Measurements from ENCODE around the gene PUM1.
"Not testable (repeated sequence)": the region's sequence is repeated elsewhere in the genome, so short reads cannot be mapped to it uniquely, and the experiment has no call there.

PUM1 gene

DNA sequence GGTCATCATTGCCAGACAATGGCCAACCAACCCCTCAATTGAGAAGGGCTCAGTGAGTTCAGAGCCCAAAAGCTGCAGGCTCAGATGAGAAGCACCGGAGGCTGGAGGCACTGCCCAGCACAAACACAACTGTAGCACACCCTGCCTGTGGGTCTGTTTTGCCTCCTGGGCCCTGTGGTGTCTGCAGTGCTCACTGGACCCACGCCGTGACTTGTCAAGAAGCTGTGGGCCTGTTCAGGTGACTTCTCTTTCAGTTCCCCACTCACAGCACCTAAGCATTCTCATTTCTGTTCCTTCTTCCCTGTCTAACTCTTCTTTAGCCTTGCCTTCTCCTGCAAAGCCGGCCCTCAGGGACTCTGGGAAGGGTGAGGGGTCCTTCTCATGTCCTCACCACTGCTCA is 129.8 kb downstream of the PUM1 start:
- H3K27ac Mint-ChIP-seq; H3K9me3 Mint-ChIP-seq; H3K27me3 Mint-ChIP-seq (ENCODE audit: low read depth); H3K4me3 Mint-ChIP-seq; H3K4me1 Mint-ChIP-seq (ENCODE audit: low read depth): not testable (repeated sequence)
- H3K36me3 Mint-ChIP-seq (ENCODE audit: low read depth): peaks cover 49% of the 10 kb centered on the region

DNA sequence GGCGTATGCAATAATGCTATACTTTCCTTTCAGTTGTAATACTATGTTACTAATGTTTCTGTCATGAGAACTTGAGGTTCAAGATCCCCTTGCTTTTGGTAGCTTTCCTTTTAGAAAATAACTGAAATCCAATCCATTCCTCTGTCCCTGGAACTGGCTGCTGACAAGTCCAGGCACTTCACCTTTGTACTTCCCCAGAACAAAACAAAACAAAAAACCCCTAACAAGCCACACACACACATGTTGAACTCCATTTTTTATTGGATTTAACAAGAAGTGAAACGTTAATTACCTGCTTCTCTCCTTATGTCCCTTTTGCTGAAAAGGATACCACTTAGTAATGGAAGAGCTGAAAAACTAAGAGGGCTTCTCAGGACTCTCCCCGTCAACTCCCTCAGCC is 130.9 kb downstream of the PUM1 start:
- Mint-ChIP-seq H3K4me3 (no peak overlapping the region), H3K4me1 (ENCODE audit: low read depth) (peaks cover 8% of the 10 kb centered on the region), H3K27me3 (ENCODE audit: low read depth) (no peaks in the 10 kb centered on the region), H3K9me3 (no peaks in the 10 kb centered on the region), H3K27ac (no peak overlapping the region), H3K36me3 (ENCODE audit: low read depth) (peaks cover 46% of the 10 kb centered on the region)

DNA sequence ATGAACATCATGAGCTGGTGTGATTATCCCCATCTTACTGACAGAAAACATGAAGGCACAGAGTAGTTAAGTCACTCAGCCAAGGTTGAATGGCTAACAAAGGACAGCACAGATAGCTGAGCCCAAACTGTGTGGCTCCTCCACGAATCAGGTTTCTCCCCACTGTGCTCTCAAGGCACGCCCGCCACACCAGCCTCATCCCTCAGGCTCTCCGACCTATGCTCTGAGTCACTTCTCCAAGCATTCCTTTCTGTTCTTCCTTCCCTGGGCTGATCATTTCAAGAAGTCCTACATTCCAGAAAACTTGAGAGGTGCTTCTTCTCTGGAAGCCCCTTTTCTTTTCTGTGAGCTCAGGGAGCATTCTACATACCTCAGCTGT is 131.7 kb downstream of the PUM1 start:
- Mint-ChIP-seq H3K36me3 (ENCODE audit: low read depth) (peaks cover 38% of the 10 kb centered on the region), H3K27ac (no peak overlapping the region), H3K4me3 (no peak overlapping the region)

DNA sequence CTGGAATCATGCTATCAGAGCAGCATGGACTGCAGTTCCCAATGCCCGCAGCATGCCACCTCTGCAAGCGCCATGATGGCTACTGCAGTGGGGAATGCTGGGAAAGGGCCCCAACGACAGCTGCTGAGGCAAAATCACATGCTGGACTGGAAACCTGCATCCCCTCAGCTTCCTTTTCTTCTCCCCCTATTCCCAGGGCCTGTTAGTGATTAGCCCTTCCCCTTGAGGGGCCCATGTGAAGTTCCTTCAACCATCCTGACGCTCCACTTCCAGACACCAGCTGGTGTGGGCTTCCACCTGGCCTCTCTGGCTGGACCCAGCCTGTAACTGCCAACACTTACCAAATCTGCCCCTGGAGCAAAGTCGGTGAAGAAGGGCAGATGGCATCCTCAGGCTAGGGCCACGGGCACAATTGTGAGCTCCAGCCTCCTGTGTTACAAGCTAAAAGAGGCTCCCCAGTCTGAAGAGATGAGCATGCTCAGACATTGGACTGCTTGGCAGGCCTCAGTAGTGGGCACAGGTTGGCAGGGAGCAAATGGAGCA is 134.8 kb downstream of the PUM1 start:
- H3K4me1 Mint-ChIP-seq (ENCODE audit: low read depth): peaks cover 8% of the 10 kb centered on the region
- H3K9me3 Mint-ChIP-seq: no peaks in the 10 kb centered on the region
- no peak overlapping the region for H3K4me3 Mint-ChIP-seq
- no peak overlapping the region for H3K27ac Mint-ChIP-seq
- H3K36me3 Mint-ChIP-seq (ENCODE audit: low read depth): peaks cover 28% of the 10 kb centered on the region
- H3K27me3 Mint-ChIP-seq (ENCODE audit: low read depth): no peaks in the 10 kb centered on the region

More for the DNA sequence above, 131.7 kb downstream of the PUM1 start:
- Mint-ChIP-seq H3K9me3 (no peaks in the 10 kb centered on the region), H3K4me1 (ENCODE audit: low read depth) (peaks cover 8% of the 10 kb centered on the region), H3K27me3 (ENCODE audit: low read depth) (no peaks in the 10 kb centered on the region)

DNA sequence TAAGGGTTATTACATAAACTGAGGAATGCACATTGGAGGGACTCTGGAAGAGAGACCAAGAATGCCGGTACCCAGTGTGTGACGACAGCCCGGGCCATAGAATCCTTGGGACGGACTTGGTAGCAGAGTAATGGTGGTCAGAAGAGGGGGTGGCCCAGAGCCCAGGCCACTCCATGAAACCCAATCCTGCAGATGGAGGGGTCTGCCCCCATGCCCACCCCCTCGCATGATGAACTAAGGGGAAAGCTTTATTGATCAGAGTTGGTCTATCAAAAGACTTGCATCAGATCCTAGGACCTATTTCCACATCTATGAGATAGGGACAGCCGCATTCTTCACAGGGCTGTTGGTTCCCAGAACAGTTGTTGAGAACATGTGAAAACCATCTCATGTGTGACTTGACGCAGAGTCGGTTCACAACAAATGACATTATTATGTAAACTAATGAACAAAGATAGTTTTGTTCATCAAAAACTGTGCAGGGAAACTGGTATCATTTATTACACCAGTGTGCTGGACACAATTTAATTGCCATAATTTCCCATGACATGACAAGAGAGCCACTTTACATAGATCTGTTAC is 135.5 kb downstream of the PUM1 start:
- Mint-ChIP-seq H3K4me3 (no peak overlapping the region), H3K27me3 (ENCODE audit: low read depth) (no peaks in the 10 kb centered on the region), H3K27ac (no peak overlapping the region), H3K4me1 (ENCODE audit: low read depth) (peaks cover 5% of the 10 kb centered on the region), H3K36me3 (ENCODE audit: low read depth) (peaks cover 23% of the 10 kb centered on the region), H3K9me3 (no peaks in the 10 kb centered on the region)

DNA sequence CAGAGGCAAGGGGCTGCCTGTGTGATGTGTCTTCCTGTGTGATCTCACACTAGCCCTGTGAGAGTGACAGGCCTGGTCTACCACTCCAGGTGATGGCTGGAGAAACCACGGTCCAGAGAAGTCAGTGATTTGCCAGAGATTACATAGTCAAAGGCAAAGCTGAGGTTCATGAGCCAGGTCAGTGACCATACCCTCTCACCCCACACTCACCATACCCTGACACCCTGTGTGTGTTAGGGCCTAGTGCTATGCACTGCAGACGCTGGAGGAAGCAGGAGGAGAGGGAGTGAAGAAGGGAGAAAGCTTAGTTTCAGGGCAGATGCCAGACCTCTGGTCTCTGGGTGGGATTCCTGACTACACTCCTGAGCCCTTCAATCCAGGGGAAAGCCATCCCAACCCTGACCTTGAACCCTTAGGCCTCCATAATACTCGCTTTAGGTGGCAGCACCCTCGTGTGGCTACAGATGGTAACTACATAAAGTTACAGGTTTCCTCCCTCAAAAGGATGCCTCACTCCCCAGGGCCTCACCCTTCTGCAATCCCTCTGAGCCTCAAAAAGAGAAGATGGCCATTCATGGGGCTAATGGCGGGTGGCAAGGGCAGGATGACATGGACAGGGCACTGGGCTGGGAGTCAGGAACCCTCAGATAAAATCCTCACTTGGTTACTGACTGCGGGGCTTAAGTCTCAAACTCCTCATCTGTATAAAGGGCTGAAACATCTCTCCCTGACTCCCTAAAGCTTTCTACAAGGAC is 136.2 kb downstream of the PUM1 start:
- Mint-ChIP-seq H3K27ac (no peak overlapping the region), H3K4me1 (ENCODE audit: low read depth) (no peaks in the 10 kb centered on the region), H3K4me3 (no peak overlapping the region), H3K27me3 (ENCODE audit: low read depth) (no peaks in the 10 kb centered on the region), H3K9me3 (no peaks in the 10 kb centered on the region), H3K36me3 (ENCODE audit: low read depth) (peaks cover 17% of the 10 kb centered on the region)

DNA sequence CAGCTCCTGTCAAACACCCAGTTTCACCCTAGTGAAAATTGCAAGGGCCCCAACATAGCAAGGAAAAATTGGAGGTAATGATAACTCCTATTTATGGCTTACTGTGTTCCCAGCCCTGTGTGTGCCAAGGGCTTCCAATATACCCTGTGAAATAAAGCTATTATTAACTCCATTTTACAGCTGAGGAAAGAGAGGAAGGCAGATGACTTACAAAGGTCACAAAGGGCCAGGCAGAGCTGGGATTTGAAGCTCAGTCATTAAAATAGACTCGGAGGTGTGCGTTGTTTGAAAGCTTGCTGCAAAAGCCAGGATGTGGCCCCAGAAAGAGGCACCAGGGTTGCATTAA is 136.8 kb downstream of the PUM1 start:
- peaks cover 12% of the 10 kb centered on the region for H3K36me3 Mint-ChIP-seq (ENCODE audit: low read depth)
- H3K27ac Mint-ChIP-seq: no peak overlapping the region
- no peak overlapping the region for H3K4me3 Mint-ChIP-seq
- H3K9me3 Mint-ChIP-seq: no peaks in the 10 kb centered on the region
- no peaks in the 10 kb centered on the region for H3K4me1 Mint-ChIP-seq (ENCODE audit: low read depth)
- no peaks in the 10 kb centered on the region for H3K27me3 Mint-ChIP-seq (ENCODE audit: low read depth)

DNA sequence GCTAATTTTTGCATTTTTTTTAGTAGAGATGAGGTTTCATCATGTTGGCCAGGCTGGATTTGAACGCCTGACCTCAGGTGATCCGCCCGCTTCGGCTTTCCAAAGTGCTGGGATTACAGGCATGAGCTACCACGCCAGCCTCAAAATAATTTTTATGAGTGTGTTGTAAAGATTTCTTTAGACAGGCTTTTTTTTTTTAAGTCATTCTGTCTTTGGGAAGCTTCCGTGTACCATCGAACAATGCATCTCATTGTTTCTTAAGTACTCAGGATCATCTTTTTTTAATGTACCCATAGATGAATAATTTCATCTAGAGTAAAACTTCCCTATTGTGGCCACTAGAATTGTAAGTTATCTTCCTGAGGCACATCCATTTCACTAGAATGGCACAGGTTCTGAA is 137.3 kb downstream of the PUM1 start:
- no peaks in the 10 kb centered on the region for H3K9me3 Mint-ChIP-seq
- no peak overlapping the region for H3K27ac Mint-ChIP-seq
- no peak overlapping the region for H3K4me3 Mint-ChIP-seq
- peaks cover 3% of the 10 kb centered on the region for H3K27me3 Mint-ChIP-seq (ENCODE audit: low read depth)
- peaks cover 9% of the 10 kb centered on the region for H3K36me3 Mint-ChIP-seq (ENCODE audit: low read depth)
- no peaks in the 10 kb centered on the region for H3K4me1 Mint-ChIP-seq (ENCODE audit: low read depth)

DNA sequence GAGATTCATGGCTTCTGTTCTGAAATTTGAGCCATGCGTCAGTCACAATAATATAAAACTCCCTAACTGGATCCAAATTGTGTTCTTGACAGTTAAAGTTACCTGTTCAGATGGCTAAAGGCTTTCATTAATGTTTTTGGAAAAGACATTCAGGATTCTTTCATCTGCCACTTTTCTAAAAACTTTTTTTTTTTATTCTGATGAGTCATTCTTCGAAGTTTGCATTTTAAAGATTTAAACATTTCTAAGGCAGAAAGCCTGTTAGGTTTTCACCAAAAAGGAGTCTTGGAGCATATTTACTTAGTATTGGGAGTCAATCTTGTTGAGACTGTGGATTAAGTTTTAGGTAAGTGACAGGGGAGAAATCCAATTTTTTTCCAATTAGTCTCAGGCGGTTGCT is 138.1 kb downstream of the PUM1 start:
- H3K36me3 Mint-ChIP-seq (ENCODE audit: low read depth): peaks cover 6% of the 10 kb centered on the region
- H3K9me3 Mint-ChIP-seq: no peaks in the 10 kb centered on the region
- H3K27me3 Mint-ChIP-seq (ENCODE audit: low read depth): peaks cover 8% of the 10 kb centered on the region
- no peak overlapping the region for H3K4me3 Mint-ChIP-seq
- no peak overlapping the region for H3K27ac Mint-ChIP-seq
- no peaks in the 10 kb centered on the region for H3K4me1 Mint-ChIP-seq (ENCODE audit: low read depth)

DNA sequence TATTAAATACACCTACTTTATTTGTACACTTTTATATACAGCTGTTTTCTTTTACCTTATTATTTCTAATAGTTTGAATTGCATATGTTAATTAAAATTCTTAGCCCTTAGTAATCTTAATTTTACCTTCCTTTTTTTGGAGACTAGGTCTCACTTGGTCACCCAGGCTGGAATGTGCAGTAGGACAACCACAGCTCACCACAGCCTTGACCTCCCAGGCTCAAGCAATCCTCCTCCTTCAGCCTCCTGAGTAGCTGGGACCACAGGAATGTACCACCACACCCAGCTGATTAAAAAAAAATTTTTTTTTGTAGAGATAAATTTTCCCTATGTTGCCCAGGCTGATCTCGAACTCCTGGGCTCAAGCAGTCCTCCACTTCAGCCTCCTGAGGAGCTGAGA is 141.9 kb downstream of the PUM1 start:
- Mint-ChIP-seq H3K27ac (no peak overlapping the region), H3K4me3 (no peak overlapping the region), H3K9me3 (no peaks in the 10 kb centered on the region), H3K4me1 (ENCODE audit: low read depth) (no peaks in the 10 kb centered on the region), H3K36me3 (ENCODE audit: low read depth) (no peaks in the 10 kb centered on the region), H3K27me3 (ENCODE audit: low read depth) (peaks cover 23% of the 10 kb centered on the region)

DNA sequence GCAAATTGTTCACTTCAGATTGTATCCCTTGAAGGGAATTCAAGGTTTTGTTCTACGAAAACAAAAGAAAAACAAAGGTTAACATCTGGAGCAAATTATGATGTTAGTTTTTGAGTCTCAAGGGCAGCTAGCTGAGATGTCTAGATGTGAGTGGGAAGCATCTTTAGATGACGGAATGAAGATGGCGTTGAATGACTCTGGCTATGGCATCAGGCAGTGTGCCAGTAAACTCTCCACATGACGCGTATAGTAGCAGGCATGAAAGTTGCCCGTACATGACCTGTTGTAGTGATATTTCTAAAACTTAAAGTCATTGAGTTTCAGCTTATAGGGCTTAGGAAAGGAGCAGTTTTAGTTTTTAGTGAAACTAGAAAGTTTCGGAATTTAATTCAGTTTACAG is 144.7 kb downstream of the PUM1 start:
- Mint-ChIP-seq H3K4me1 (ENCODE audit: low read depth) (no peaks in the 10 kb centered on the region), H3K4me3 (no peak overlapping the region), H3K36me3 (ENCODE audit: low read depth) (no peaks in the 10 kb centered on the region), H3K9me3 (no peaks in the 10 kb centered on the region), H3K27me3 (ENCODE audit: low read depth) (peaks cover 23% of the 10 kb centered on the region), H3K27ac (no peak overlapping the region)

DNA sequence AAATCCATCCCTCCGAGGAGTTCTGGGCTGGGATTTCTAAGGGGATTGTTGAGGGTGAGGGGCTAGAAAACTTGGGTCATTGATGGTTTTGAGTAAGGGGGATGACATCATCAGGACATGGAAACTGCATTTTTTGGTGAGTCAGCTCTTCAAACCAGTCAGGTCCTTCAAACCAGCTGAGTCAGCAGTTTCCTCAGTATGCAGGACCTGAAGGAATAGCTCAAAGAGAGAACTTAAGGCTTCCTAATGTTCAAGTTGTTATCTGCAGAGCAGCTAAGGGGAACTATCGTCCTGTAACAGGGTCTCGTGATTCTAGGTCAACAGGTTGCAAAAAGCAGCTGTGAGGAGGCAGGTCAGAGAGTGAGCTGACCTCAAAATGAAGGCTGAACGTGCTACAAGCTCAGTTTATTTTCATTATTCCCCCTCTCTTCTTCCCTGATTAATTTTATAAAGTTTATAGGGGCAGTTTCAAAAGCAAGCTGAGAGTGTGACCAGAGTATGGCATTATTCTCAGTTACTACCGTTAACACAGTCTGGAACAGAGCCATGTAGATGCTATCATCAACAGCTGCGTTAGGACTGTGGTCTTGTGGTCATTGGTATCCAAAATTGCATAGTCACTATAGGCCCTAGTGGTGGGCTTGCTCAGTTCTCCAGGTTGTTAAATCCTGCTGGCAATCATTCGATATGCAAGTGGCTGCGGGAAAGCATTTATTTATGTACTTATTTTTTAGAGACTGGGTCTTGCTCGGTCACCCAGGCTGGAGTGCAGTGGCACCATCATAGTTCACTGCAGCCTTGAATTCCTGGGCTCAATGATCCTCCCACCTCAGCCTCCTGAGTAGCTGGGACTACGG is 146.3 kb downstream of the PUM1 start:
- no peak overlapping the region for H3K27ac Mint-ChIP-seq
- H3K36me3 Mint-ChIP-seq (ENCODE audit: low read depth): no peaks in the 10 kb centered on the region
- H3K4me3 Mint-ChIP-seq: no peak overlapping the region
- no peaks in the 10 kb centered on the region for H3K4me1 Mint-ChIP-seq (ENCODE audit: low read depth)
- H3K9me3 Mint-ChIP-seq: no peaks in the 10 kb centered on the region
- H3K27me3 Mint-ChIP-seq (ENCODE audit: low read depth): peaks cover 23% of the 10 kb centered on the region

DNA sequence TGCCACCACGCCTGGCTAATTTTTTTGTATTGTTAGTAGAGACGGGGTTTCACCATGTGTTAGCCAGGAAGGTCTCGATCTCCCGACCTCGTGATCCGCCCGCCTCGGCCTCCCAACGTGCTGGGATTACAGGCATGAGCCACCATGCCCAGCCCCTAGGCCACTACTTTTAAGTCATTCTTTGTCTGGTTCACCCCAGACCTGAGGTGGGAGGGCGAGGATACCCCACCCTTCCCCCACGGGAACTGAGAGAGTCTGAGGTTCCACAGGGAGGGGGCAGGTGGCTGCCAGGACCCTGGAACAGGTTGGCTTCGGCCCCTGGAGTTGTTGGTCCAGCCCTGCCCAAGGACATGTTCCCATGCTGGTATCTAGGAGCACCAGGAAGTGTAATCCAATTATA is 149.2 kb downstream of the PUM1 start:
- peaks cover 2% of the 10 kb centered on the region for H3K4me1 Mint-ChIP-seq (ENCODE audit: low read depth)
- no peaks in the 10 kb centered on the region for H3K9me3 Mint-ChIP-seq
- H3K36me3 Mint-ChIP-seq (ENCODE audit: low read depth): no peaks in the 10 kb centered on the region

DNA sequence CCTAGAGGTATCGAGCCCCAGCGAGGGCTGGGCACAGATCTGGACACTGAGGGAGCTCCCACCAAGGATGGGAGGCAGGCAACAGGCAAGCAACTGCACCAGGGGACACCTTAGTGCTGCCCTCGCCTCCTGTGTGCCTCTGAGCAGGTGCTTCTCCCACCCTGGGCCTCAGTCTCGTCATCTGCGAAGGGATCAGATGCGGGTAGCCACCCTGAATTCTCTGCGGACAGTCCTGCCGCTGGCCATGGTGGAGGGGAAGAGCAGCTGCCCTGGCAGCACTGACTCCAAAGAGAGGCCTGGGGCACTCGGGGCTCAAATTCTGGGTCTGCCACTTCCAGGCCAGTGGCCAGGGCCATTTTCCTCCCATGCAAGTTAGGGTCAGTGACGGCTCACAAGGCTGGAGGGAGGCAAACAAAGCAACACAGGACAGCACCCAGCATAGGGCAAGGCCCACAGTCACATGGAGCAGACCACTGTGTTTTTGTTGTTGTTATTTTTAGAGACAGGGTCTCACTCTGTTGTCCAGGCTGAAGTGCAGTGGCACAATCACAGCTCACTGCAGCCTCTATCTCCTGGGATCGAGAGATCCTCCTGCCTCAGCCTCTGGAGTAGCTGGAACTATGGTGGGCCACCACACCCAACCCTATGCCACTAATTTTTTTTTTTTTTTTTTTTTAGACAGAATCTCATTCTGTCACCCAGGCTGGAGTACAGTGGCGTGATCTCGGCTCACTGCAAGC is 149.9 kb downstream of the PUM1 start:
- Mint-ChIP-seq H3K36me3 (ENCODE audit: low read depth) (no peaks in the 10 kb centered on the region), H3K27me3 (ENCODE audit: low read depth) (peaks cover 17% of the 10 kb centered on the region), H3K27ac (no peak overlapping the region), H3K4me1 (ENCODE audit: low read depth) (peaks cover 2% of the 10 kb centered on the region), H3K9me3 (no peaks in the 10 kb centered on the region), H3K4me3 (no peak overlapping the region)

More for the DNA sequence above, 149.2 kb downstream of the PUM1 start:
- H3K27ac Mint-ChIP-seq: no peak overlapping the region
- H3K4me3 Mint-ChIP-seq: no peak overlapping the region
- H3K27me3 Mint-ChIP-seq (ENCODE audit: low read depth): peaks cover 16% of the 10 kb centered on the region
